Esophagus muscularis mucosa (tissue), 3 donors: Measurements from ENCODE around the gene LRRC56.

Source experiments
- POLR2AphosphoS5 ChIP-seq, 2 donors: sonication (generic); formaldehyde crosslinking; IDR thresholded peaks; one replicate each; pipeline ENCODE4 v1.6.1; 2017; ENCODE audit warnings: antibody characterized with exemption in 2 of 2
- TF ChIP-seq, protein P1 (sequence below), 3 experiments: fragments of 200-600 bp in 2 of 3; fragments of 450-650 bp in 1 of 3; sonication (generic) in 2 of 3; IDR thresholded peaks; one replicate each; pipeline ENCODE4 v1.5.1; 2017 to 2019; ENCODE audit warnings: antibody characterized with exemption in 3 of 3, mild to moderate bottlenecking in 2 of 3, moderate library complexity in 1 of 3

DNA sequence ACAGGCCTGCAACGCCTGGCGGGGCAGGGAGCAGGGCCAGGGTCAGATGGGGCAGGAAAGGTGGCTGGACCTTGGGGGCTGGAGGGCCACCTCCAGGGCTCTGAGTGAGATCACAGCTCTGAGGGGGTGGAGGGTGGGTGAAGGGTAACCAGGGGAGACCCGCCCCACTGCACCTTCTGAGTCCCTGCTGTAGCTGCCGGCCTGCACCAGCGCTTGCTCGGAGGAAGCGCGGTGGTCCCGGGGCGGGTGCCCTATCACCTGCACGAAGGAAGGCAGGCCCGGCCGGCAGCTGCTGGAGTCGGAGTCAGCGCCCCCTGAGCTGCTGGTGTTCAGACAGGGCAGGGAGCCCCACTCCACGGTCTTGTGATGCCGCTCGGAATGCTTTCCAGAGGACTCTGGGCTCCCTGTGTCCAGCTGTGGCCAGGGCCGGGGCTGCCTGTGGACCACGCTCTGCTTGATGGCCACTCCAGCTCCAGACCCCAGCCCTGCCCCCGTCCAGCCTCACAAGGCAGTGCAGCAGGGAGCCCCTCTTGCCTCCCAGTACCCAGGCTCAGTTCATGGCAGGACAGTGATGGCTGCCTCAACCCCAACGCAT lies 19.4 kb downstream of the LRRC56 start:
- TF ChIP-seq, protein P1, sequence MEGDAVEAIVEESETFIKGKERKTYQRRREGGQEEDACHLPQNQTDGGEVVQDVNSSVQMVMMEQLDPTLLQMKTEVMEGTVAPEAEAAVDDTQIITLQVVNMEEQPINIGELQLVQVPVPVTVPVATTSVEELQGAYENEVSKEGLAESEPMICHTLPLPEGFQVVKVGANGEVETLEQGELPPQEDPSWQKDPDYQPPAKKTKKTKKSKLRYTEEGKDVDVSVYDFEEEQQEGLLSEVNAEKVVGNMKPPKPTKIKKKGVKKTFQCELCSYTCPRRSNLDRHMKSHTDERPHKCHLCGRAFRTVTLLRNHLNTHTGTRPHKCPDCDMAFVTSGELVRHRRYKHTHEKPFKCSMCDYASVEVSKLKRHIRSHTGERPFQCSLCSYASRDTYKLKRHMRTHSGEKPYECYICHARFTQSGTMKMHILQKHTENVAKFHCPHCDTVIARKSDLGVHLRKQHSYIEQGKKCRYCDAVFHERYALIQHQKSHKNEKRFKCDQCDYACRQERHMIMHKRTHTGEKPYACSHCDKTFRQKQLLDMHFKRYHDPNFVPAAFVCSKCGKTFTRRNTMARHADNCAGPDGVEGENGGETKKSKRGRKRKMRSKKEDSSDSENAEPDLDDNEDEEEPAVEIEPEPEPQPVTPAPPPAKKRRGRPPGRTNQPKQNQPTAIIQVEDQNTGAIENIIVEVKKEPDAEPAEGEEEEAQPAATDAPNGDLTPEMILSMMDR (IDR thresholded peaks at IDR 0.05), result no peak
- TF ChIP-seq POLR2AphosphoS5 (IDR thresholded peaks at IDR 0.05), result no peak
